ENCODE data around the gene ARF1.

DNA sequence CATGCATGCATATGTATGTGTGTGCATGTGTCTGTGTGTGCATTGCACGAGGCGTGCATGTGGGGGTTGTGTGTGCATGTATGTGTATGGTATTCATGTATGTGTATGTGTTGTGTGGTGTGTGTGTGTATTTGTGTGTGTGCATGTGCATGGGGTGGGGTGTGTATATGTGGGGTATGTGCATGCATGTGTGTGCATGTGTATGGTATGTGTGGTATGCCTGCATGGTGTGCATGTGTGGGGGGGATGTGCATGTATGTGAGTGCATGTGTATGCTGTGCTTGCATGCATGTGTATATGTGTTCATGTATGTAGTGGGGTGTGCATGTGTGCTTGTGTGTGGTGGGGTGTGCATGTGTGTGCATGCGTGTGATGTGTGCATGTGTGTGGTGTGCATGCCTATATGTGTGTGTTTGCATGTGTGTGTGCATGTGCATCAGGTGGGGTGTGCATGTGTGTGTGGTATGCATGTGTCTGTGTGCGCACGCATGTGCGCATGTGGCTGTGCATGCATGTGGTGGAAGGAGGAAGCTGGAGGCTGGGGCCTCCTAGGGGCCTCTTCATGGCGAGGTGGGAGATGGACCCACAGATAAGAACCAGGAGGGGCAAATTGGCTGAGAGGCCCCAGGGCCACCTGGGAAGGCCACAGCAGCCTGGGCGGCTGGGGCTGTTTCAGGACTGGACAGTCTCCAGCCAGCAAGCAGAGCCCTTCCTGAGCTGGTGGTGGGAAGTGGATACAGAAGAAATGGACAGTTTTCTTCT lies 35.9 kb upstream of the ARF1 start:
- TF ChIP-seq EZH2phosphoT487 (conservative IDR thresholded peaks at IDR 0.05; ENCODE audit: low read length) (no peak), CTCF (IDR thresholded peaks at IDR 0.05; ENCODE audit: insufficient read depth, low read length, poor library complexity, severe bottlenecking) (no peak)

Measured in SU-DHL-6 (cell line).